WTC11 (cell line): Measurements from ENCODE around the gene CD84.

Experiments used
- ATF2 ChIP-seq: sonication (generic); formaldehyde crosslinking; IDR thresholded peaks from 2 replicates; pipeline ENCODE4 v1.8.1; 2022; ENCODE audit warnings: low read depth, missing genetic modification reagents, borderline replicate concordance
- CTCF ChIP-seq: fragments of 200-600 bp; IDR thresholded peaks from 2 replicates; pipeline ENCODE4 v1.8.0; 2022; ENCODE audit warnings: antibody characterized with exemption
- E2F4 ChIP-seq: sonication (generic); formaldehyde crosslinking; IDR thresholded peaks from 2 replicates; pipeline ENCODE4 v1.8.1; 2022; ENCODE audit warnings: low read depth, mild to moderate bottlenecking, moderate library complexity, missing genetic modification reagents, borderline replicate concordance
- ELF4 ChIP-seq: sonication (generic); formaldehyde crosslinking; IDR thresholded peaks from 2 replicates; pipeline ENCODE4 v1.8.1; 2022; ENCODE audit warnings: low read depth, mild to moderate bottlenecking, moderate library complexity, missing genetic modification reagents
- GABPB1 ChIP-seq: sonication (generic); formaldehyde crosslinking; IDR thresholded peaks from 2 replicates; pipeline ENCODE4 v1.8.1; 2023; ENCODE audit warnings: mild to moderate bottlenecking, missing genetic modification reagents
- MAX ChIP-seq: sonication (generic); formaldehyde crosslinking; IDR thresholded peaks from 2 replicates; pipeline ENCODE4 v1.8.0; 2022; ENCODE audit warnings: mild to moderate bottlenecking, missing genetic modification reagents
- SP1 ChIP-seq: sonication (generic); formaldehyde crosslinking; conservative IDR thresholded peaks from 2 replicates; pipeline ENCODE4 v1.8.1; 2022; ENCODE audit warnings: missing genetic modification reagents
- TCF7 ChIP-seq: sonication (generic); formaldehyde crosslinking; IDR thresholded peaks from 2 replicates; pipeline ENCODE4 v1.8.0; 2022; ENCODE audit warnings: mild to moderate bottlenecking, low read depth, missing genetic modification reagents, moderate library complexity
- TP53 ChIP-seq: sonication (generic); formaldehyde crosslinking; IDR thresholded peaks from 2 replicates; pipeline ENCODE4 v1.8.1; 2023; ENCODE audit warnings: mild to moderate bottlenecking, missing genetic modification reagents
- USF1 ChIP-seq: sonication (generic); formaldehyde crosslinking; IDR thresholded peaks from 2 replicates; pipeline ENCODE4 v1.8.0; 2022; ENCODE audit warnings: mild to moderate bottlenecking, missing genetic modification reagents
- USF2 ChIP-seq: sonication (generic); formaldehyde crosslinking; IDR thresholded peaks from 2 replicates; pipeline ENCODE4 v1.8.1; 2023; ENCODE audit warnings: mild to moderate bottlenecking, missing genetic modification reagents, moderate library complexity
- ZBTB43 ChIP-seq: sonication (generic); formaldehyde crosslinking; IDR thresholded peaks from 2 replicates; pipeline ENCODE4 v1.8.1; 2023; ENCODE audit warnings: mild to moderate bottlenecking, missing genetic modification reagents
- ZNF263 ChIP-seq: sonication (generic); formaldehyde crosslinking; IDR thresholded peaks from 2 replicates; pipeline ENCODE4 v1.8.1; 2022; ENCODE audit warnings: low read depth, mild to moderate bottlenecking, moderate library complexity, missing genetic modification reagents
- ZNF281 ChIP-seq: sonication (generic); formaldehyde crosslinking; IDR thresholded peaks from 2 replicates; pipeline ENCODE4 v1.8.0; 2023; ENCODE audit warnings: mild to moderate bottlenecking, missing genetic modification reagents

GRCh38 chr1:160492617-160493016 lies 86.7 kb downstream of the CD84 start:
- no peak for TF ChIP-seq TP53 (CRISPR knock-in tag)
- no peak for TF ChIP-seq CTCF
- TF ChIP-seq ZNF263 (CRISPR knock-in tag) = no peak
- TF ChIP-seq MAX (CRISPR knock-in tag) = no peak
- TF ChIP-seq ZBTB43 (CRISPR knock-in tag) = no peak
- no peak for TF ChIP-seq ELF4 (CRISPR knock-in tag)
- no peak for TF ChIP-seq SP1
- TF ChIP-seq TCF7 (CRISPR knock-in tag) = no peak
- no peak for TF ChIP-seq USF2 (CRISPR knock-in tag)
- TF ChIP-seq ATF2 (CRISPR knock-in tag) = no peak
- TF ChIP-seq GABPB1 (CRISPR knock-in tag) = no peak
- TF ChIP-seq E2F4 (CRISPR knock-in tag) = no peak
- TF ChIP-seq USF1 (CRISPR knock-in tag) = no peak
- no peak for TF ChIP-seq ZNF281 (CRISPR knock-in tag)
